PC-9 (cell line): ENCODE results near the gene DIP2C.

ENCODE experiments used
- EZH2 ChIP-seq: fragments of 200-600 bp; sonication (generic); IDR thresholded peaks from 2 replicates; pipeline ENCODE4 v1.8.0; 2017; ENCODE audit warnings: antibody characterized with exemption, low read depth
- TF ChIP-seq, protein P1 (sequence below): fragments of 200-600 bp; sonication (generic); conservative IDR thresholded peaks from 2 replicates; pipeline ENCODE4 v1.6.1; 2017; ENCODE audit warnings: mixed run types, antibody characterized with exemption, mild to moderate bottlenecking, moderate library complexity

DNA sequence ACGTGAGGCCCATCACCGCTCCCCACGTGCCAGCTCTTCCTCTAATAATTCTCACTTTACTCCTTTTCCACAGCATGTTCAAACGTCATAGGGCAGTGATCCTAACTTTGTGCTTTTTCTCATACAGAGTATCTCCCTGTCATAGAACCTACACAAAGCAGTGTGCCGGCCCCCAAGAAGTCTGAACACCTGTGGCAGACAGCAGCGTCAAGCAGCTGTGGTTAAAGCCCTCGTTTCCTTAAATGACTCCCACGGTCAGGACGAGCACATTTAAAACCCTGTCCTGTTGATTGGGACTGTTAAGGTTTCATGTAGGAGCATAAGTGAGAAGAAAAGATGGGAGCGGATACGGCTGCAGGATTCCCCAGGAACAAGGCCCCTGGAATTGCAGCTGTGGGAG is 267.2 kb downstream of the DIP2C start:
- TF ChIP-seq, protein P1, sequence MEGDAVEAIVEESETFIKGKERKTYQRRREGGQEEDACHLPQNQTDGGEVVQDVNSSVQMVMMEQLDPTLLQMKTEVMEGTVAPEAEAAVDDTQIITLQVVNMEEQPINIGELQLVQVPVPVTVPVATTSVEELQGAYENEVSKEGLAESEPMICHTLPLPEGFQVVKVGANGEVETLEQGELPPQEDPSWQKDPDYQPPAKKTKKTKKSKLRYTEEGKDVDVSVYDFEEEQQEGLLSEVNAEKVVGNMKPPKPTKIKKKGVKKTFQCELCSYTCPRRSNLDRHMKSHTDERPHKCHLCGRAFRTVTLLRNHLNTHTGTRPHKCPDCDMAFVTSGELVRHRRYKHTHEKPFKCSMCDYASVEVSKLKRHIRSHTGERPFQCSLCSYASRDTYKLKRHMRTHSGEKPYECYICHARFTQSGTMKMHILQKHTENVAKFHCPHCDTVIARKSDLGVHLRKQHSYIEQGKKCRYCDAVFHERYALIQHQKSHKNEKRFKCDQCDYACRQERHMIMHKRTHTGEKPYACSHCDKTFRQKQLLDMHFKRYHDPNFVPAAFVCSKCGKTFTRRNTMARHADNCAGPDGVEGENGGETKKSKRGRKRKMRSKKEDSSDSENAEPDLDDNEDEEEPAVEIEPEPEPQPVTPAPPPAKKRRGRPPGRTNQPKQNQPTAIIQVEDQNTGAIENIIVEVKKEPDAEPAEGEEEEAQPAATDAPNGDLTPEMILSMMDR: no peak
- TF ChIP-seq EZH2: no peak
